ENCODE measurements around the gene NCKAP1. TPM values are rescaled to one million over a fixed set of nuclear protein-coding genes. Genes with fewer than 3 reads are reported as not detected.

The NCKAP1 gene
- total RNA-seq, 2 donors from 2014 or later: 81.7 to 116 TPM

DNA sequence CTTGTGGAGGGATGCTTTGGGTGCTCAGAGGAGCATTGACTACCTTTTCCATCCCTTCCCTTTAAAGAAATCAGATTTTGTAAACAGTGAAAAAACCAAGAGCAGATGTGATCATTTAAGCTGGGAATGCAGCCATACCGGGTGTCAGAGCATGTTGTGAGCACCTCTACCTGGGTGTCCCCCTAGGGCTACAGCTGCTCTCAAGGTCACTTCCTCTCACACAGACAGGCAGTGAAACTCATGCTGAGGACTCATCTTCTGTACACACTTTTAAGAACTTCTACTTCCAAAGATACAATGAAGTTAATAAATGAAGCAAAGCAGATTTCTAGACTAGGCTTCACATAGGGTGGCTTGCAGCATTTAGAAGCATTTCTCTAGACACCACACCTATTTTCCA is 123.4 kb downstream of the NCKAP1 start:
- no peaks in the 10 kb centered on the region for H3K27me3 ChIP-seq (replicated peaks; ENCODE audit: insufficient read depth)
- H3K27ac ChIP-seq: no peak overlapping the region

DNA sequence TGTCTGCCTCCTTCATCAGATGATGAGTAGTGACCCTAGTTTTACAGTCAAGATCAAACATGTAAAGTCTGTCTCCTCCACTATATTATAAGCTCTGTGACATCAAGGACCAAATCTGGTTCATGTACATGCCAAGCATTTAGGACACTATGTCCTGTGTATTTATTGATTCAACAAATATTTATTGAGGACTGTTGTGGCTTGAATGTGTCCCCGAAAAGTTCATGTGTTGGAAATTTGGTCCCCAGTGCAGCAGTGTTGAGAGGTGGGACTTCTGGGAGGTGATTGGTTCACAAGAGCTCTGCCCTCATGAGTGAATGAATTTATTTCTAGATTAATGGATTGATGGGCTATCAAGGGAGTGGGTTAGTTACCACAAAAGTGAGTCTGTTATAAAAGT is 125.2 kb downstream of the NCKAP1 start:
- H3K4me3 ChIP-seq: no peak overlapping the region
- H3K9me3 ChIP-seq: no peaks in the 10 kb centered on the region
- WGBS: 69% methylated on average over 1 of the region's 1 CpG
- DNase-seq (ENCODE audit: low spot score): no peak
- no peaks in the 10 kb centered on the region for H3K27me3 ChIP-seq (replicated peaks; ENCODE audit: insufficient read depth)
- H3K27ac ChIP-seq: no peak overlapping the region
- H3K36me3 ChIP-seq: no peaks in the 10 kb centered on the region
- intact Hi-C loops (cut with DNase I): no loop called here
- no peaks in the 10 kb centered on the region for H3K4me1 ChIP-seq (replicated peaks)
- no peak for TF ChIP-seq POLR2A (IDR thresholded peaks at IDR 0.05)
- TF ChIP-seq, protein P1, sequence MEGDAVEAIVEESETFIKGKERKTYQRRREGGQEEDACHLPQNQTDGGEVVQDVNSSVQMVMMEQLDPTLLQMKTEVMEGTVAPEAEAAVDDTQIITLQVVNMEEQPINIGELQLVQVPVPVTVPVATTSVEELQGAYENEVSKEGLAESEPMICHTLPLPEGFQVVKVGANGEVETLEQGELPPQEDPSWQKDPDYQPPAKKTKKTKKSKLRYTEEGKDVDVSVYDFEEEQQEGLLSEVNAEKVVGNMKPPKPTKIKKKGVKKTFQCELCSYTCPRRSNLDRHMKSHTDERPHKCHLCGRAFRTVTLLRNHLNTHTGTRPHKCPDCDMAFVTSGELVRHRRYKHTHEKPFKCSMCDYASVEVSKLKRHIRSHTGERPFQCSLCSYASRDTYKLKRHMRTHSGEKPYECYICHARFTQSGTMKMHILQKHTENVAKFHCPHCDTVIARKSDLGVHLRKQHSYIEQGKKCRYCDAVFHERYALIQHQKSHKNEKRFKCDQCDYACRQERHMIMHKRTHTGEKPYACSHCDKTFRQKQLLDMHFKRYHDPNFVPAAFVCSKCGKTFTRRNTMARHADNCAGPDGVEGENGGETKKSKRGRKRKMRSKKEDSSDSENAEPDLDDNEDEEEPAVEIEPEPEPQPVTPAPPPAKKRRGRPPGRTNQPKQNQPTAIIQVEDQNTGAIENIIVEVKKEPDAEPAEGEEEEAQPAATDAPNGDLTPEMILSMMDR (IDR thresholded peaks at IDR 0.05): no peak
- no peak for TF ChIP-seq POLR2AphosphoS5 (IDR thresholded peaks at IDR 0.05)

More for the DNA sequence above, 123.4 kb downstream of the NCKAP1 start:
- no peak for DNase-seq (ENCODE audit: low spot score)
- H3K9me3 ChIP-seq: no peaks in the 10 kb centered on the region
- intact Hi-C loops (cut with DNase I): no loop called here
- TF ChIP-seq POLR2A (IDR thresholded peaks at IDR 0.05) (no peak), POLR2AphosphoS5 (IDR thresholded peaks at IDR 0.05) (no peak)
- TF ChIP-seq, protein P1 (IDR thresholded peaks at IDR 0.05): no peak
- H3K4me1 ChIP-seq (replicated peaks): no peaks in the 10 kb centered on the region
- WGBS: 42% methylated on average over 1 of the region's 1 CpG
- H3K36me3 ChIP-seq: no peaks in the 10 kb centered on the region
- no peak overlapping the region for H3K4me3 ChIP-seq

DNA sequence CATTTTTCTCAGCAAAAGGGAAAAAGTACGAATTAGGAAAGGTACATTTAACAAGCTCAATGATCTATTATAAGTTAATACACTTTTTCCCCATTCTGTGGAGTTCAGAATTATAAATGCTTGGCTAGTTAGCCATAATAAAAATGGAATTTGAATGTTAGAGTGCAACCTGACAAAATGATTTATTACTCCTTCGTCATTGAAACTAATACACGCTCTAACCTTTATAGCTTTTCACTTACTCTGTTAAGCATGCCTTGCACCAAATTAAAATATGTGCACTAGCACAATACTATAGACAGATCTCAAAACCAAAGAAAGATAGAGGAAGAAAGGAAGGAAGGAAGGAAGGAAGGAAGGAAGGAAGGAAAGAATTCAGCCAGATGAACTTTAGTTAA is 125.7 kb downstream of the NCKAP1 start:
- H3K4me1 ChIP-seq (replicated peaks): no peaks in the 10 kb centered on the region
- no peak overlapping the region for H3K27ac ChIP-seq
- intact Hi-C loops (cut with DNase I): no loop called here
- no peak overlapping the region for H3K4me3 ChIP-seq
- 56% methylated on average over 3 of the region's 3 CpGs for WGBS
- H3K36me3 ChIP-seq: no peaks in the 10 kb centered on the region
- H3K27me3 ChIP-seq (replicated peaks; ENCODE audit: insufficient read depth): no peaks in the 10 kb centered on the region
- no peak for TF ChIP-seq POLR2AphosphoS5 (IDR thresholded peaks at IDR 0.05)
- TF ChIP-seq POLR2A (IDR thresholded peaks at IDR 0.05): no peak
- TF ChIP-seq, protein P1 (IDR thresholded peaks at IDR 0.05): no peak
- DNase-seq (ENCODE audit: low spot score): no peak
- H3K9me3 ChIP-seq: no peaks in the 10 kb centered on the region

DNA sequence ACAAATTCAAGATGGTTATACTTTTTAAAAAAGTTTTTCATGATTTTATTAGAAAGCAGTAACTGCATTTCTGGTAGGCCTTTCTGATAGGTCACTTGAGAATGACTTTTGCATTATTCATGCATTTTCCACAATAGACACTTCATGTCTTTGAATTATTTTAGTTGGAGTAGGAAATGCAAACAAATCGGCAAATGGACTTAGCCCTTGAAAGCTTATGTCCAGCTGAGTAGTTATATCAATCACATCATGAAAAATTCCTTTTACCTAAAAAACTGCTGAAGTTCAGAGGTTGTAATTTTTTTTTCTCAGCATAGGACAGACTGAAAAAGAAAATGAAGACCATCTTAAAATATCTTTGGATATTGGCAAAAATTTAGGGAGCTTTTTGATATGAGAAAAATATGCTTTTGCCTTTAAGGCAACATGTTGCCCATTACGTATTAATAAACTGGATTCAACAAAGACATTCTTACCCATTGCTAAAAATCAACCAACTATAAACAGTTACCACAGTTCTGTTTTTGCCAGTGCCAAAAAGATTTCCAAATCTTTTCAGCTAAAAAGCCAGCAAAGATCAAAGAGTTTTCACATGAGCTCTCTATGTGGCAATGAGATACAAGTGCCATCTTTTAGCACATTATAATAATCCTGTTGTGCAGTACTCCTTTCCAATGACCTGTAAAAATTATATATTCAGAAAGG is 126.3 kb downstream of the NCKAP1 start:
- H3K4me3 ChIP-seq: no peak overlapping the region
- H3K27me3 ChIP-seq (replicated peaks; ENCODE audit: insufficient read depth): no peaks in the 10 kb centered on the region
- 88% methylated on average over 2 of the region's 2 CpGs for WGBS
- TF ChIP-seq POLR2AphosphoS5 (IDR thresholded peaks at IDR 0.05) (no peak), POLR2A (IDR thresholded peaks at IDR 0.05) (no peak)
- TF ChIP-seq, protein P1 (IDR thresholded peaks at IDR 0.05): no peak
- DNase-seq (ENCODE audit: low spot score): no peak
- H3K27ac ChIP-seq: no peak overlapping the region
- no peaks in the 10 kb centered on the region for H3K9me3 ChIP-seq
- H3K4me1 ChIP-seq (replicated peaks): no peaks in the 10 kb centered on the region
- intact Hi-C loops (cut with DNase I): no loop called here
- no peaks in the 10 kb centered on the region for H3K36me3 ChIP-seq

DNA sequence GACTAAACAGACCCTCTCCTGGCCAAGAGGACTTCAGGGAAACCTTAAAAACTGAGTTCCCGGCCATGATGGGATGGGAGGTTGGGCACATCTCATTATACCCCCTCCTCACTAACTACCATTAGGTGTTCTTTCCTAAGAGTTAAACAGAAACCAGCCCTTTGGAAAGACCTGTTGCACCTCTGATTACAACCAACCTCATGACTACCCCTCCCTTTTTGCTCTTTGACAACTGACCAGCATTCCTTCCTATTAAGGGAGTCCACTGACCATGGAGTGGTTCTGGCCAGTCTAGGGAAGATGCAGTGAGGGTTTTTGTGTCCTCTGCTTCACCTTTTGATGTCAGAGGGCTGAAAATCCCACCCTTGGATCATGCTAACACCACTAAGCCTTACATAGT is 127.3 kb downstream of the NCKAP1 start:
- no peaks in the 10 kb centered on the region for H3K9me3 ChIP-seq
- no peaks in the 10 kb centered on the region for H3K27me3 ChIP-seq (replicated peaks; ENCODE audit: insufficient read depth)
- DNase-seq (ENCODE audit: low spot score): no peak
- TF ChIP-seq, protein P1 (IDR thresholded peaks at IDR 0.05): no peak
- TF ChIP-seq POLR2A (IDR thresholded peaks at IDR 0.05) (no peak), POLR2AphosphoS5 (IDR thresholded peaks at IDR 0.05) (no peak)
- no peak overlapping the region for H3K27ac ChIP-seq
- WGBS: 94% methylated on average over 1 of the region's 1 CpG
- no peaks in the 10 kb centered on the region for H3K4me1 ChIP-seq (replicated peaks)
- intact Hi-C loops (cut with DNase I): no loop called here
- H3K36me3 ChIP-seq: no peaks in the 10 kb centered on the region
- H3K4me3 ChIP-seq: no peak overlapping the region
